IPS DF 19.7 (cell line): Measurements from ENCODE around the gene ZNRF3.
A peak's percentile ranks its signal among the peaks of the same experiment; 100 is the strongest.
"Not testable (repeated sequence)": the region's sequence is repeated elsewhere in the genome, so short reads cannot be mapped to it uniquely, and the experiment has no call there.

Experiments used
- DNase-seq: peaks from one replicate; pipeline ENCODE4 v3.0.0-alpha.2; 2013; ENCODE audit warnings: low read depth, low spot score

Gene ZNRF3

GRCh38 chr22:28984482-28985158 is 101.2 kb downstream of the ZNRF3 start:
- no peak for DNase-seq

GRCh38 chr22:28985581-28986290 is 102.4 kb downstream of the ZNRF3 start:
- DNase-seq = no peak

GRCh38 chr22:28986366-28986765 is 103.0 kb downstream of the ZNRF3 start:
- no peak for DNase-seq

- DNase-seq = no peak
Measured at GRCh38 chr22:28988457-28988856, 105.1 kb downstream of the ZNRF3 start.

GRCh38 chr22:28989035-28989464 is 105.7 kb downstream of the ZNRF3 start:
- DNase-seq = peak; percentile 77

GRCh38 chr22:28989484-28989883 is 106.1 kb downstream of the ZNRF3 start:
- DNase-seq = no peak

- no peak for DNase-seq
Measured at GRCh38 chr22:28989912-28990311, 106.5 kb downstream of the ZNRF3 start.

- DNase-seq = no peak
Measured at GRCh38 chr22:28992565-28993356, 109.4 kb downstream of the ZNRF3 start.

GRCh38 chr22:28994522-28994921 is 111.2 kb downstream of the ZNRF3 start:
- no peak for DNase-seq

- no peak for DNase-seq
Measured at GRCh38 chr22:28995551-28995950, 112.2 kb downstream of the ZNRF3 start.

GRCh38 chr22:28997342-28997741 is 114.0 kb downstream of the ZNRF3 start:
- no peak for DNase-seq

- no peak for DNase-seq
Measured at GRCh38 chr22:28998681-28999080, 115.3 kb downstream of the ZNRF3 start.

GRCh38 chr22:28999510-28999909 is 116.1 kb downstream of the ZNRF3 start:
- no peak for DNase-seq

GRCh38 chr22:28999919-29000556 is 116.7 kb downstream of the ZNRF3 start:
- DNase-seq = no peak

- DNase-seq = no peak
Measured at GRCh38 chr22:29000641-29001040, 117.3 kb downstream of the ZNRF3 start.

- no peak for DNase-seq
Measured at GRCh38 chr22:29002603-29003002, 119.2 kb downstream of the ZNRF3 start.

GRCh38 chr22:29003552-29003951 is 120.2 kb downstream of the ZNRF3 start:
- DNase-seq = no peak

- no peak for DNase-seq
Measured at GRCh38 chr22:29003975-29004646, 120.7 kb downstream of the ZNRF3 start.

GRCh38 chr22:29004647-29005371 is 121.4 kb downstream of the ZNRF3 start:
- DNase-seq = peak; percentile 64

GRCh38 chr22:29005754-29006153 is 122.4 kb downstream of the ZNRF3 start:
- DNase-seq = not testable (repeated sequence)

- DNase-seq = no peak
Measured at GRCh38 chr22:29006346-29006745, 123.0 kb downstream of the ZNRF3 start.
